RWPE1 (cell line): ENCODE data around the gene METTL6.
A peak's percentile ranks its signal among the peaks of the same experiment; 100 is the strongest.

ENCODE experiments used
- CTCF ChIA-PET: fragments of 350-600 bp; sonication (Branson Sonifier 250); formaldehyde crosslinking; extraction: SDS; loops from one replicate; lab custom pipeline; 2021; lab: Yijun Ruan, JAX
- POLR2A ChIA-PET: fragments of 400-600 bp; formaldehyde crosslinking; extraction: SDS; loops from one replicate; lab custom pipeline; 2020; ENCODE audit warnings: antibody characterized with exemption; ENCODE audit not compliant: low non-redundant PET; lab: Yijun Ruan, JAX
- DNase-seq: peaks from one replicate; pipeline ENCODE4 v3.0.0; 2012; ENCODE audit warnings: low spot score
- H3K27ac ChIP-seq: fragments of 450-650 bp; 2 replicates; pipeline ENCODE4 v1.5.1; 2017
- TF ChIP-seq, protein P1 (sequence below): fragments of 450-650 bp; conservative IDR thresholded peaks from 2 replicates; pipeline ENCODE4 v1.5.1; 2017; ENCODE audit warnings: low read depth, mild to moderate bottlenecking

METTL6 gene, protein sequence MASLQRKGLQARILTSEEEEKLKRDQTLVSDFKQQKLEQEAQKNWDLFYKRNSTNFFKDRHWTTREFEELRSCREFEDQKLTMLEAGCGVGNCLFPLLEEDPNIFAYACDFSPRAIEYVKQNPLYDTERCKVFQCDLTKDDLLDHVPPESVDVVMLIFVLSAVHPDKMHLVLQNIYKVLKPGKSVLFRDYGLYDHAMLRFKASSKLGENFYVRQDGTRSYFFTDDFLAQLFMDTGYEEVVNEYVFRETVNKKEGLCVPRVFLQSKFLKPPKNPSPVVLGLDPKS

DNA sequence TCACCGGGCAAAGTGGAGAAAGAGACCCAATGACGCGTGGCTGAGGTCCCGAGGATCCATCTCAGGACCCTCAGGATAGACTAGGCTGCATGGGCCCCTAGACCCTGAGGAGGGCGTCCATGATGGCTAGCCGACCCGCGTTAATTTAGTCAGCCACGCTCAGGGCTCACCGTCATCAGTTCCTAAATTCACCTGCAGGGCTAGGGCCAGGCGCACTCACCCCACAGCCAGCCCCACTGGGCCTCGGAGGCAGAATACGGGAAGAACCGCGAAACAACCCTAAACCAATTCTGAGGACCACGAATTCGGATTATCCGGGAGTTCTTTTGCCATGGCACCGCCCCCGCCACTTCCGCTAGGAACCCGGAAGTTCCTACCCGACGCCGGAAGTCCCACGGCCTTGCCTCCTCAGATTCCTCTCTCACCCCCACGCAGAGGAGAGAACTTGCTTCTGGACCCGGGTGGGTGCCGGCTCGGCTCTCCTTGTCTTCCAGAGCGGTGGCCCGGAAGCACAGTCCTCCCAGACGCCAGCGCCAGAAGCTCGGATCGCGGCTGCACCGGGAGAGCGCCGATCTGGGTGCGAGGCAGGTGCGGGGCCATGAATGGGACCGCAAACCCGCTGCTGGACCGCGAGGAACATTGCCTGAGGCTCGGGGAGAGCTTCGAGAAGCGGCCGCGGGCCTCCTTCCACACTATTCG, at the start of gene METTL6, which contains the start of gene EAF1:
Gene METTL6, minus strand, starts transcription at position 363 of the 699 bp plus-strand sequence. CDS start 1,033 bp downstream, outside the sequence.
Gene EAF1, plus strand, starts transcription at position 417 of the 699 bp plus-strand sequence. Its CDS starts 182 bp downstream, at position 599.
- CTCF ChIA-PET, result no interaction called here
- POLR2A ChIA-PET, result no interaction called here

DNA sequence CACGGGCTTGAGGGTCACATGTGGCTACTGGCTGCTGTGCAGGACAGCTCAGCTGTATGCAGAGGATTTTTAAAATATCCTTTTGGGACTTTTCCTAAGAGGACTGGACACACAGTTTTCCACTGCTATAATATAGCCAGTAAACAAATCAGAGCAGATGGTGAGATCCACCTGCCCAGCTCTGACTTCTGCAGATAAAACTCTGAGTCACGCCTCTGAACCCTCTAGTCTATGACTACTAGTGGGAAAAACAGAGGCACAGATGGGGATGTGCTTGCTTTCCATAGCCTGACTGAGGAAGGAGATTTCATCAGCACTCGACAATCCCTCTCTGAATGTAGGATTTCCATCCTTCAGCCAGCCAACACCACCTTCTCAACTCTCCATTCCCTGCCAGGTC, 49.0 kb upstream of the METTL6 start:
- no peak overlapping the region for H3K27ac ChIP-seq
- ChIA-PET POLR2A (no interaction called here), CTCF (no interaction called here)
- no peak for DNase-seq
- TF ChIP-seq, protein P1, sequence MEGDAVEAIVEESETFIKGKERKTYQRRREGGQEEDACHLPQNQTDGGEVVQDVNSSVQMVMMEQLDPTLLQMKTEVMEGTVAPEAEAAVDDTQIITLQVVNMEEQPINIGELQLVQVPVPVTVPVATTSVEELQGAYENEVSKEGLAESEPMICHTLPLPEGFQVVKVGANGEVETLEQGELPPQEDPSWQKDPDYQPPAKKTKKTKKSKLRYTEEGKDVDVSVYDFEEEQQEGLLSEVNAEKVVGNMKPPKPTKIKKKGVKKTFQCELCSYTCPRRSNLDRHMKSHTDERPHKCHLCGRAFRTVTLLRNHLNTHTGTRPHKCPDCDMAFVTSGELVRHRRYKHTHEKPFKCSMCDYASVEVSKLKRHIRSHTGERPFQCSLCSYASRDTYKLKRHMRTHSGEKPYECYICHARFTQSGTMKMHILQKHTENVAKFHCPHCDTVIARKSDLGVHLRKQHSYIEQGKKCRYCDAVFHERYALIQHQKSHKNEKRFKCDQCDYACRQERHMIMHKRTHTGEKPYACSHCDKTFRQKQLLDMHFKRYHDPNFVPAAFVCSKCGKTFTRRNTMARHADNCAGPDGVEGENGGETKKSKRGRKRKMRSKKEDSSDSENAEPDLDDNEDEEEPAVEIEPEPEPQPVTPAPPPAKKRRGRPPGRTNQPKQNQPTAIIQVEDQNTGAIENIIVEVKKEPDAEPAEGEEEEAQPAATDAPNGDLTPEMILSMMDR, result no peak

More for the DNA sequence above, at the start of gene METTL6, which contains the start of gene EAF1:
- peak within 1 kb of the TSS; percentile 77 for H3K27ac ChIP-seq
- peak; percentile 78 for DNase-seq
- TF ChIP-seq, protein P1, result no peak

DNA sequence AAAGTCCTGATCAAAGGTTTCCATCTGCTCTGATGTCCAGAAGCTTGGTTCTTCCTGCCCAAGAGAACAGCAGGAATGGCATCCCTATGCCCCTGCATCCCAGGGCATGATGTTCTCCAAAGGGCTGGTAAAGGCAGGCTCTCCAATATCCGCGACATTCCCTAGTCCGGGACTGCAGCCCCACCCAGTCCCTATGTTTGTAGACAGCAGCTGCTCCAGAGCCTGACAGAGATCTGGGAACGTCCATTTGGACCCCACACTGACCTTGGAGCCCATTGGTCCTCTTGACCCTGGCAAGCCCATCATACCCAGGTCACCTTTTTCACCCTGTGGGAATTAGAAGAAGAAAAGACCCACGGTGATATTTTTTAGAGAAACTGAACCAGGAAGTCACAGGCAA, 47.8 kb upstream of the METTL6 start:
- ChIA-PET POLR2A (no interaction called here), CTCF (no interaction called here)

DNA sequence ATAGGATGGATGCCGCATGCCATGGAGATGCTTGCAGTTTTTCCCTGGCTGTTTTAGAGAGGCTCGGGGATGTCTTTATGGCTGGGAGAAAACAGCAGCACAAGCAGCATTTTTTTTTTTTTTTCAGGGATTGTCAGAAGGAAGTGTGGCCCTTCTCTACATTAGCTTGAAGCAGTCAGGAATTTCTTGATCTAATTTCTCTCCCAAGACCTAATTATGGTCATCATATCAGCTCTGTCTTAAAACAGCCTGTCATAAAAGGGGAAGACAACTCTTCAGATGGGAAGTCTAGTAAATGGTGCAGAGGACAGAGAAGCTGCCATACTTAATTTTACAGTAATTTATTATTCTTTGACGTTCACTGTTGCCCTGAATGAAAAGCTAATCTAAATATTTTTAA, 44.5 kb upstream of the METTL6 start:
- DNase-seq, result no peak
- CTCF ChIA-PET, result no interaction called here

More for the DNA sequence above, 47.8 kb upstream of the METTL6 start:
- no peak overlapping the region for H3K27ac ChIP-seq
- DNase-seq, result no peak
- TF ChIP-seq, protein P1, result no peak

DNA sequence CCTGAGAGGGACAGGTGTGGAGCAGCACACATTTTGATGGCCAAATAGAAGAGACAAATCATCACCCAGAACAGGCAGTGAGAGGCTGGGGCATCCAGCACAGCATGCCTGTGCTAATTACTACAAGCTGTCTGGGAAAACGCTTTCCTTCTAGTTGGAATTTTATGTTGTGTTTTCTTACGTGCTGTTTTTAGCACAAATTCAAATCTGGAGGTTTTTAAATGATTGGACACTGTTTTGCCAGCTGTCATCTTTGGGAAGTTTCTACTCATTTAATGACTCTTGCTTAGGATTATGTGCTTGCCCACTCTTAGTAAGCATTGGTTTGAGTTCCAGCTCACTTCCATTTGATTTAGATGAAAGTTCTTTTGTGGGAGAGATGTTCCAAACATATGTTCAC, 43.5 kb upstream of the METTL6 start:
- ChIA-PET CTCF (no interaction called here), POLR2A (no interaction called here)
- no peak overlapping the region for H3K27ac ChIP-seq
- TF ChIP-seq, protein P1, result no peak
- no peak for DNase-seq

More for the DNA sequence above, 44.5 kb upstream of the METTL6 start:
- no peak overlapping the region for H3K27ac ChIP-seq
- POLR2A ChIA-PET, result no interaction called here
- TF ChIP-seq, protein P1, result no peak

DNA sequence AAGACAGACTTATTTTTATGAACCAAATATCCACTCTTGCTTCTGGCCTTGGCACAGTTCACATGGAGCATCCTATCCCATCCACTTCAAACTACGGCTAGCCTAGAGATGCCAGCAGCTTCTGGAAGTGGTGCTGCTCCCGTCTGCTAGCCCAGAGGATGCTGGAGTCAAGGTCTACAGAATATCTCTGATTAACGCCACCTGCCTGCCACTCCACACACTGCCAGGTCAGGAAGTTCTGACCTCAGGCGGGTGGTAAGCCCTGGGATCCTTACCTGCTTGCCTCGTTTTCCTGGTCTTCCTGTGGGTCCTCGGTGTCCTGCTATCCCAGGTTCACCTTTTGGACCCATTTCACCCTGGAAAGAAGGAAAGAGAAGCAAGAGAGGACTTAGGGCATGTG, 42.9 kb upstream of the METTL6 start:
- H3K27ac ChIP-seq, result no peak overlapping the region
- peak; percentile 10 for DNase-seq
- TF ChIP-seq, protein P1, result no peak
- ChIA-PET POLR2A (no interaction called here), CTCF (no interaction called here)
